H9 (cell line): Measurements from ENCODE around the gene ATF7. TPM values are rescaled to one million over a fixed set of nuclear protein-coding genes. Genes with fewer than 3 reads are reported as not detected.

Experiments
- DNase-seq: peaks from one replicate; pipeline ENCODE4 v3.0.0-alpha.2; 2017
- H2AFZ ChIP-seq: one replicate; pipeline ENCODE4 v1.6.1; 2013; ENCODE audit warnings: mild to moderate bottlenecking, low read length, control low read depth, moderate library complexity
- H2AK5ac ChIP-seq: 2 replicates; pipeline ENCODE4 v1.6.1; 2013; ENCODE audit warnings: low read length, control low read depth, mixed read lengths; ENCODE audit not compliant: insufficient read length
- H2BK120ac ChIP-seq: one replicate; pipeline ENCODE4 v1.6.1; 2013; ENCODE audit warnings: low read depth, mild to moderate bottlenecking, low read length, control low read depth, inconsistent platforms; ENCODE audit not compliant: poor library complexity, severe bottlenecking
- H2BK12ac ChIP-seq: 2 replicates; pipeline ENCODE4 v1.6.1; 2013; ENCODE audit warnings: low read length, control low read depth, mixed read lengths, low read depth; ENCODE audit not compliant: insufficient read length
- H2BK15ac ChIP-seq: 2 replicates; pipeline ENCODE4 v1.6.1; 2013; ENCODE audit warnings: low read depth, low read length, control low read depth
- H2BK20ac ChIP-seq: one replicate; pipeline ENCODE4 v1.6.1; 2013; ENCODE audit warnings: low read depth, mild to moderate bottlenecking, low read length, control low read depth, inconsistent platforms; ENCODE audit not compliant: poor library complexity, severe bottlenecking
- H2BK5ac ChIP-seq: 2 replicates; pipeline ENCODE4 v1.6.1; 2013; ENCODE audit warnings: low read length, control low read depth, mixed read lengths; ENCODE audit not compliant: insufficient read length
- H3K14ac ChIP-seq: 2 replicates; pipeline ENCODE4 v1.6.1; 2013; ENCODE audit warnings: low read length, control low read depth; ENCODE audit not compliant: insufficient read depth
- H3K18ac ChIP-seq: 2 replicates; pipeline ENCODE4 v1.6.1; 2013; ENCODE audit warnings: low read depth, mild to moderate bottlenecking, mixed read lengths, low read length, control low read depth; ENCODE audit not compliant: insufficient read length
- H3K23ac ChIP-seq: 2 replicates; pipeline ENCODE4 v1.6.1; 2013; ENCODE audit warnings: low read length, control low read depth, mixed read lengths, low read depth; ENCODE audit not compliant: insufficient read length
- H3K23me2 ChIP-seq: 2 replicates; pipeline ENCODE4 v1.6.1; 2013; ENCODE audit warnings: low read depth, mild to moderate bottlenecking, mixed read lengths, low read length, control low read depth; ENCODE audit not compliant: insufficient read length, poor library complexity, severe bottlenecking
- H3K27ac ChIP-seq: 2 replicates; pipeline ENCODE4 v1.5.1; 2013; ENCODE audit warnings: low read length, control low read depth, mixed read lengths, low read depth; ENCODE audit not compliant: insufficient read length
- H3K27me3 ChIP-seq: 2 replicates; pipeline ENCODE4 v1.6.1; 2013; ENCODE audit warnings: low read length, control low read depth, inconsistent platforms; ENCODE audit not compliant: insufficient read depth
- H3K4ac ChIP-seq: 2 replicates; pipeline ENCODE4 v1.6.1; 2013; ENCODE audit warnings: low read depth, mild to moderate bottlenecking, control low read depth, inconsistent platforms, low read length, moderate library complexity
- H3K4me1 ChIP-seq: 2 replicates; pipeline ENCODE4 v1.6.1; 2013; ENCODE audit warnings: low read length, control low read depth, inconsistent platforms; ENCODE audit not compliant: insufficient read depth
- H3K4me2 ChIP-seq: 2 replicates; pipeline ENCODE4 v1.6.1; 2013; ENCODE audit warnings: low read length, control low read depth, mixed read lengths; ENCODE audit not compliant: insufficient read length, insufficient read depth
- H3K56ac ChIP-seq: 2 replicates; pipeline ENCODE4 v1.6.1; 2013; ENCODE audit warnings: low read depth, mild to moderate bottlenecking, mixed read lengths, low read length, control low read depth; ENCODE audit not compliant: insufficient read length
- H3K79me1 ChIP-seq: 2 replicates; pipeline ENCODE4 v1.6.1; 2013; ENCODE audit warnings: low read depth, mild to moderate bottlenecking, moderate library complexity, low read length, control low read depth, inconsistent platforms; ENCODE audit not compliant: insufficient read depth, poor library complexity, severe bottlenecking
- H3K79me2 ChIP-seq: 2 replicates; pipeline ENCODE4 v1.6.1; 2013; ENCODE audit warnings: low read length, control low read depth, inconsistent platforms; ENCODE audit not compliant: insufficient read depth
- H3K9ac ChIP-seq: 2 replicates; pipeline ENCODE4 v1.6.1; 2013; ENCODE audit warnings: low read length, control low read depth, mixed read lengths; ENCODE audit not compliant: insufficient read length; ENCODE audit errors: extremely low read depth
- H3K9me3 ChIP-seq: one replicate; pipeline ENCODE4 v1.6.1; 2013; ENCODE audit warnings: low read depth, low read length, inconsistent platforms; ENCODE audit not compliant: control insufficient read depth
- H3T11ph ChIP-seq: one replicate; pipeline ENCODE4 v1.6.1; 2013; ENCODE audit warnings: mild to moderate bottlenecking, low read length, control low read depth, inconsistent platforms
- H4K20me1 ChIP-seq: one replicate; pipeline ENCODE4 v1.6.1; 2013; ENCODE audit not compliant: control insufficient read depth, insufficient read length, insufficient read depth
- H4K5ac ChIP-seq: 2 replicates; pipeline ENCODE4 v1.6.1; 2013; ENCODE audit warnings: low read depth, mild to moderate bottlenecking, mixed read lengths, low read length, control low read depth; ENCODE audit not compliant: insufficient read length
- H4K8ac ChIP-seq: replicated peaks from 2 replicates; pipeline ENCODE4 v1.6.1; 2013; ENCODE audit warnings: low read length, control low read depth, mixed read lengths, low read depth; ENCODE audit not compliant: insufficient read length
- H4K91ac ChIP-seq: 2 replicates; pipeline ENCODE4 v1.6.1; 2013; ENCODE audit warnings: low read depth, mild to moderate bottlenecking, moderate library complexity, mixed read lengths, low read length, control low read depth; ENCODE audit not compliant: insufficient read length
- H3K27ac Mint-ChIP-seq, 3 experiments: 2 replicates in 2 of 3; 3 replicates in 1 of 3; pipeline ENCODE4 v1.8.0; 2020 to 2021; ENCODE audit warnings: mixed read lengths in 3 of 3, mild to moderate bottlenecking in 1 of 3, moderate library complexity in 1 of 3
- H3K27me3 Mint-ChIP-seq: 2 replicates; pipeline ENCODE4 v1.8.0; 2021; ENCODE audit warnings: low read depth, mild to moderate bottlenecking, moderate library complexity, mixed read lengths
- H3K36me3 Mint-ChIP-seq, 3 experiments: 2 replicates in 2 of 3; 3 replicates in 1 of 3; pipeline ENCODE4 v1.8.0; 2020 to 2021; ENCODE audit warnings: low read depth in 3 of 3, mixed read lengths in 3 of 3; ENCODE audit not compliant: insufficient read depth in 1 of 3
- H3K4me1 Mint-ChIP-seq, 2 experiments: 2 replicates each; pipeline ENCODE4 v1.8.0; 2020; ENCODE audit warnings: mixed read lengths in 2 of 2
- H3K4me3 Mint-ChIP-seq, 2 experiments: 2 replicates in 1 of 2; 3 replicates in 1 of 2; pipeline ENCODE4 v1.8.0; 2020 to 2021; ENCODE audit warnings: mild to moderate bottlenecking in 2 of 2, mixed read lengths in 2 of 2, moderate library complexity in 1 of 2
- H3K9me3 Mint-ChIP-seq, 2 experiments: 2 replicates in 1 of 2; 3 replicates in 1 of 2; pipeline ENCODE4 v1.8.0; 2020; ENCODE audit warnings: mild to moderate bottlenecking in 2 of 2, mixed read lengths in 2 of 2, moderate library complexity in 1 of 2
- WGBS: extraction: QIAGEN DNeasy Blood & Tissue Kit; methylation state at CpG from one replicate; pipeline ENCODE4 v1.1.7; 2013; ENCODE audit warnings: missing lambda C conversion rate, low lambda C conversion rate, mixed read lengths; ENCODE audit not compliant: insufficient read length; ENCODE audit errors: extremely low coverage; 5-methylcytosine and 5-hydroxymethylcytosine counted together
- total RNA-seq: library from RNA; stranded (reverse); gene quantifications from 2 replicates; pipeline ENCODE4 v1.2.1, GENCODE V29; 2021
- TF ChIP-seq, protein P1 (sequence below): fragments of 200-600 bp; sonication (generic); conservative IDR thresholded peaks from 3 replicates; pipeline ENCODE4 v1.8.0; 2021; ENCODE audit warnings: antibody characterized with exemption, mild to moderate bottlenecking

ATF7 gene
- total RNA-seq, 1 experiment from 2014 or later, result 17.7 TPM

DNA sequence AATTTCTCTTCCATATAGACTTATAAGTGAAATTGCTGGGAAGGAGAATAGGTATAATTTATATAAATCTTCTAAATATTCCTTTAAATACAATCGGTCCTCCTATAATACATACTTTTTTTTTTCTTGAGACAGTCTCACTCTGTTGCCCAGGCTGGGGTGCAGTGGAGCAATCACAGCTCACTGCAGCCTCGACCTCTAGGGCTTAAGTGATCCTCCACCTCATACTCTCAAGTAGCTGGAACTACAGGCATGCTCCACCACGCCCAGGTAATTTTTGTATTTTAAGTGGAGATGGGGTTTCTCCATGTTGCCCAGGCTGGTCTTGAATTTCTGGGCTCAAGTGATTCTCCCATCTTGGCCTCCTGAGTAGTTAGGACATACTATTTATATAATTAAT is 89.2 kb downstream of the ATF7 start:
- Histone ChIP-seq H2AFZ (no peak overlapping the region), H3K4me1 (no peaks in the 10 kb centered on the region), H3K56ac (no peak overlapping the region), H3K79me2 (no peaks in the 10 kb centered on the region), H2BK15ac (no peak overlapping the region), H2BK120ac (no peak overlapping the region), H4K91ac (no peak overlapping the region), H4K5ac (no peak overlapping the region), H4K8ac (no peak overlapping the region), H3K9me3 (no peaks in the 10 kb centered on the region), H2BK5ac (no peak overlapping the region), H3K27me3 (no peaks in the 10 kb centered on the region), H3K23ac (no peak overlapping the region), H3T11ph (no peak overlapping the region), H3K14ac (no peak overlapping the region), H2AK5ac (no peak overlapping the region), H2BK12ac (no peak overlapping the region), H3K4ac (no peak overlapping the region), H3K18ac (no peak overlapping the region), H3K27ac (no peak overlapping the region), H3K4me2 (no peak overlapping the region), H4K20me1 (no peaks in the 10 kb centered on the region), H3K79me1 (no peaks in the 10 kb centered on the region), H3K23me2 (no peaks in the 10 kb centered on the region), H3K9ac (no peak overlapping the region), H2BK20ac (no peak overlapping the region)
- no CpG with 5 or more reads among the region's 3 CpGs for WGBS
- H3K27me3 Mint-ChIP-seq, result no peaks in the 10 kb centered on the region
- no peak overlapping the region for H3K27ac Mint-ChIP-seq
- H3K4me3 Mint-ChIP-seq, result no peak overlapping the region
- H3K36me3 Mint-ChIP-seq, result peaks cover 6 to 40% (median 24%) of the 10 kb centered on the region in 3 experiments; a peak in 6 of 7 replicates
- H3K4me1 Mint-ChIP-seq, result no peaks in the 10 kb centered on the region
- TF ChIP-seq, protein P1, sequence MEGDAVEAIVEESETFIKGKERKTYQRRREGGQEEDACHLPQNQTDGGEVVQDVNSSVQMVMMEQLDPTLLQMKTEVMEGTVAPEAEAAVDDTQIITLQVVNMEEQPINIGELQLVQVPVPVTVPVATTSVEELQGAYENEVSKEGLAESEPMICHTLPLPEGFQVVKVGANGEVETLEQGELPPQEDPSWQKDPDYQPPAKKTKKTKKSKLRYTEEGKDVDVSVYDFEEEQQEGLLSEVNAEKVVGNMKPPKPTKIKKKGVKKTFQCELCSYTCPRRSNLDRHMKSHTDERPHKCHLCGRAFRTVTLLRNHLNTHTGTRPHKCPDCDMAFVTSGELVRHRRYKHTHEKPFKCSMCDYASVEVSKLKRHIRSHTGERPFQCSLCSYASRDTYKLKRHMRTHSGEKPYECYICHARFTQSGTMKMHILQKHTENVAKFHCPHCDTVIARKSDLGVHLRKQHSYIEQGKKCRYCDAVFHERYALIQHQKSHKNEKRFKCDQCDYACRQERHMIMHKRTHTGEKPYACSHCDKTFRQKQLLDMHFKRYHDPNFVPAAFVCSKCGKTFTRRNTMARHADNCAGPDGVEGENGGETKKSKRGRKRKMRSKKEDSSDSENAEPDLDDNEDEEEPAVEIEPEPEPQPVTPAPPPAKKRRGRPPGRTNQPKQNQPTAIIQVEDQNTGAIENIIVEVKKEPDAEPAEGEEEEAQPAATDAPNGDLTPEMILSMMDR, result no peak
- no peaks in the 10 kb centered on the region for H3K9me3 Mint-ChIP-seq
- DNase-seq, result no peak
